GM21737 (cell line): ENCODE results near the gene BOD1L1.
"Not testable (repeated sequence)": the region's sequence is repeated elsewhere in the genome, so short reads cannot be mapped to it uniquely, and the experiment has no call there.

Source experiments
- ATAC-seq: cut with Tn5 transposase; IDR thresholded peaks from one replicate; pipeline ENCODE4 v1.9.1; 2021; ENCODE audit warnings: mild to moderate bottlenecking, moderate library complexity; ENCODE audit not compliant: unreplicated experiment

Gene BOD1L1

GRCh38 chr4:13560111-13560510 lies 67.4 kb downstream of the BOD1L1 start:
- not testable (repeated sequence) for ATAC-seq

- ATAC-seq, result no peak
Measured at GRCh38 chr4:13559413-13559812, 68.1 kb downstream of the BOD1L1 start.

- ATAC-seq, result no peak
Measured at GRCh38 chr4:13558881-13559280, 68.6 kb downstream of the BOD1L1 start.

- ATAC-seq, result no peak
Measured at GRCh38 chr4:13555325-13555724, 72.2 kb downstream of the BOD1L1 start.

GRCh38 chr4:13553081-13553480 lies 74.4 kb downstream of the BOD1L1 start:
- no peak for ATAC-seq

- ATAC-seq, result peak; percentile 62
Measured at GRCh38 chr4:13548984-13549546, 78.5 kb downstream of the BOD1L1 start.

- no peak for ATAC-seq
Measured at GRCh38 chr4:13548059-13548983, 79.2 kb downstream of the BOD1L1 start.

- ATAC-seq, result no peak
Measured at GRCh38 chr4:13547485-13548041, 80.0 kb downstream of the BOD1L1 start.

GRCh38 chr4:13546941-13547484 lies 80.5 kb downstream of the BOD1L1 start:
- ATAC-seq, result no peak

GRCh38 chr4:13546142-13546940 lies 81.2 kb downstream of the BOD1L1 start:
- no peak for ATAC-seq

- no peak for ATAC-seq
Measured at GRCh38 chr4:13545394-13545808, 82.1 kb downstream of the BOD1L1 start.

- peak; percentile 46 for ATAC-seq
Measured at GRCh38 chr4:13544606-13545393, 82.7 kb downstream of the BOD1L1 start.

GRCh38 chr4:13543839-13544605 lies 83.5 kb downstream of the BOD1L1 start, which contains the start of gene NKX3-2:
Gene NKX3-2, minus strand, starts transcription at chr4:13544508. Its CDS starts 94 bp downstream, at chr4:13544414.
- no peak for ATAC-seq

GRCh38 chr4:13543032-13543838 lies 84.3 kb downstream of the BOD1L1 start:
- ATAC-seq, result no peak

GRCh38 chr4:13542577-13543031 lies 84.9 kb downstream of the BOD1L1 start:
- ATAC-seq, result no peak

GRCh38 chr4:13541720-13542576 lies 85.6 kb downstream of the BOD1L1 start:
- no peak for ATAC-seq

- ATAC-seq, result no peak
Measured at GRCh38 chr4:13541176-13541604, 86.3 kb downstream of the BOD1L1 start.
